ENCODE data around the gene GALR2.

GRCh38 chr17:76051561-76051960 is 23.0 kb upstream of the GALR2 start:
- no peak for TF ChIP-seq CTCF (IDR thresholded peaks at IDR 0.05)
- no peak for TF ChIP-seq EP300 (IDR thresholded peaks at IDR 0.05)
- no peak for TF ChIP-seq POLR2A (IDR thresholded peaks at IDR 0.05)
